HG03064 (cell line): ENCODE data around the gene TLCD3B.

Experiments
- ATAC-seq: cut with Tn5 transposase; IDR thresholded peaks from one replicate; pipeline ENCODE4 v1.9.1; 2021; ENCODE audit warnings: low read depth; ENCODE audit not compliant: unreplicated experiment

The TLCD3B gene

GRCh38 chr16:29991571-29991904 lies 39.5 kb downstream of the TLCD3B start:
- ATAC-seq = no peak

GRCh38 chr16:29990883-29991570 lies 40.0 kb downstream of the TLCD3B start:
- ATAC-seq = no peak

GRCh38 chr16:29990034-29990433 lies 41.0 kb downstream of the TLCD3B start:
- no peak for ATAC-seq

GRCh38 chr16:29989111-29989858 lies 41.8 kb downstream of the TLCD3B start:
- ATAC-seq = no peak

- ATAC-seq = no peak
These were observed 42.6 kb downstream of the TLCD3B start for GRCh38 chr16:29988346-29989075.

DNA sequence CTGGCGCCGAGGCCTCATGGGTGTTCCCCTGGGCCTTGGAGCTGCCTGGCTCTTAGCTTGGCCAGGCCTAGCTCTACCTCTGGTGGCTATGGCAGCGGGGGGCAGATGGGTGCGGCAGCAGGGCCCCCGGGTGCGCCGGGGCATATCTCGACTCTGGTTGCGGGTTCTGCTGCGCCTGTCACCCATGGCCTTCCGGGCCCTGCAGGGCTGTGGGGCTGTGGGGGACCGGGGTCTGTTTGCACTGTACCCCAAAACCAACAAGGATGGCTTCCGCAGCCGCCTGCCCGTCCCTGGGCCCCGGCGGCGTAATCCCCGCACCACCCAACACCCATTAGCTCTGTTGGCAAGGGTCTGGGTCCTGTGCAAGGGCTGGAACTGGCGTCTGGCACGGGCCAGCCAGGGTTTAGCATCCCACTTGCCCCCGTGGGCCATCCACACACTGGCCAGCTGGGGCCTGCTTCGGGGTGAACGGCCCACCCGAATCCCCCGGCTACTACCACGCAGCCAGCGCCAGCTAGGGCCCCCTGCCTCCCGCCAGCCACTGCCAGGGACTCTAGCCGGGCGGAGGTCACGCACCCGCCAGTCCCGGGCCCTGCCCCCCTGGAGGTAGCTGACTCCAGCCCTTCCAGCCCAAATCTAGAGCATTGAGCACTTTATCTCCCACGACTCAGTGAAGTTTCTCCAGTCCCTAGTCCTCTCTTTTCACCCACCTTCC lies 43.5 kb downstream of the TLCD3B start:
- no peak for ATAC-seq

DNA sequence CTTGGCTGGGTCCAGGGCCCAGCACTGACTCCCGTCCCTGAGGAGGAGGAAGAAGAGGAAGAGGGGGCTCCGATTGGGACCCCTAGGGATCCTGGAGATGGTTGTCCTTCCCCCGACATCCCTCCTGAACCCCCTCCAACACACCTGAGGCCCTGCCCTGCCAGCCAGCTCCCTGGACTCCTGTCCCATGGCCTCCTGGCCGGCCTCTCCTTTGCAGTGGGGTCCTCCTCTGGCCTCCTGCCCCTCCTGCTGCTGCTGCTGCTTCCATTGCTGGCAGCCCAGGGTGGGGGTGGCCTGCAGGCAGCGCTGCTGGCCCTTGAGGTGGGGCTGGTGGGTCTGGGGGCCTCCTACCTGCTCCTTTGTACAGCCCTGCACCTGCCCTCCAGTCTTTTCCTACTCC lies 44.1 kb downstream of the TLCD3B start:
- ATAC-seq = no peak

GRCh38 chr16:29986231-29986630 lies 44.8 kb downstream of the TLCD3B start:
- ATAC-seq = no peak

GRCh38 chr16:29985271-29985811 lies 45.7 kb downstream of the TLCD3B start:
- no peak for ATAC-seq

- ATAC-seq = no peak
These were observed 46.3 kb downstream of the TLCD3B start for GRCh38 chr16:29984764-29985147.

DNA sequence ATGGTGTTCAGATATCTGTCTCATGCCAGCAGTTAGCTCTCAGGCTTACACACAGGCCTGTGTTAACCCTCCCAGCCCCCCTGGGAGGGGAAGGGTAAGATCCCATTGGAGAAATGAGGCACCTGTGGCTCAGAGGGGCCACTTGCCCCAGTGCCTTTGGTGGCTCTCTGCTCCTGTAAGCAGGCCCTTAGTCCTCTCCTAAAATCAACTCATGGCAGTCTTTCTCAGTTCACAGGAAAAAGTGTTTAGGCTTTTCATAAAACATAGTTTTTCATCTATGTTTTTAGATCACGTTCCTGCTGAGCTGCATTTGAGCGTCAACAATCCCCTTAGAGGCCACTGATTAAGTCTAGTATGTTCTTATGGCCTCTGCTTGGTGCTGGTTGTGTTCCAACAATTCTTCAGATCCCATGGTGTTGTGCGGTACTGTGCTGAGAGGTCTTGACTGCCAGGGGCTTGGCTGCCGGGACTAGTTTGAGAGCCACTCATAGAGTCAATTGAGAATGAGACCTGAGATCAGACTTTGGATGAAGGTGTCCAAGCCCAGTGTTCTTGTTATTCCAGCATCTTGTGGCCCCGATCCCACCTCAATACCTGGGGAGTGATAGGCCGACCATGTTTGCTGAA lies 46.8 kb downstream of the TLCD3B start:
- ATAC-seq = no peak

GRCh38 chr16:29983420-29984136 lies 47.5 kb downstream of the TLCD3B start:
- ATAC-seq = no peak

DNA sequence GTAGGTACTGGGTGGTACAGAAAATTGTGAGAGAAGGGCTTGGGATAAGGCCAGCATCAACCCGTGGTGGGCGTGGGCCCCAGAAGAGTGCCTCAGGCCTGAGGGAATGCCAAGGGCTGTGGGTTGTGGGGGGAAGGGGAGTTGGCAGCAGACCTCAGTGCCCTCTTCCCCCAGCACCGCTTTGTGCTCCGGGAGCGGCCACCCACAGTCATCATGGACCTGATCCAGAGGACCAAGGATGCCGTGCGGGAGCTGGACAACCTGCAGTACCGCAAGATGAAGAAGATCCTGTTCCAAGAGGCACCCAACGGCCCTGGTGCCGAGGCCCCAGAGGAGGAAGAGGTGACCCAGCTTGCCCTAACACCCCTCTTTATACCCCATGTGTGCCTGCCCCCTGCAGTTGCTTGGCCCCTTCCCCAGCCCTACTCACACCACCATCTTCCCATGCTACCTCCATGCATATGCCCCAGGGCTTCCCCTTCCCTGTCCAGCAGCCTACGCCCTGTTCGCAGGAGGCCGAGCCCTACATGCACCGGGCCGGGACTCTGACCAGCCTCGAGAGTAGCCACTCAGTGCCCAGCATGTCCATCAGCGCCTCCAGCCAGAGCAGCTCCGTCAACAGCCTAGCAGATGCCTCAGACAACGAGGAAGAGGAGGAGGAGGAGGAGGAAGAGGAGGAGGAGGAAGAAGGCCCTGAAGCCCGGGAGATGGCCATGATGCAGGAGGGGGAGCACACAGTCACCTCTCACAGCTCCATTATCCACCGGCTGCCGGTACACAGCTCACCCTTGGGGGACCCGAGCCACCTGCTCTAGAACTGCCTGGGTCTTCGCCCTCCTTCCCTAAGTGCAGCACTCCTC lies 48.3 kb downstream of the TLCD3B start:
- ATAC-seq = no peak

DNA sequence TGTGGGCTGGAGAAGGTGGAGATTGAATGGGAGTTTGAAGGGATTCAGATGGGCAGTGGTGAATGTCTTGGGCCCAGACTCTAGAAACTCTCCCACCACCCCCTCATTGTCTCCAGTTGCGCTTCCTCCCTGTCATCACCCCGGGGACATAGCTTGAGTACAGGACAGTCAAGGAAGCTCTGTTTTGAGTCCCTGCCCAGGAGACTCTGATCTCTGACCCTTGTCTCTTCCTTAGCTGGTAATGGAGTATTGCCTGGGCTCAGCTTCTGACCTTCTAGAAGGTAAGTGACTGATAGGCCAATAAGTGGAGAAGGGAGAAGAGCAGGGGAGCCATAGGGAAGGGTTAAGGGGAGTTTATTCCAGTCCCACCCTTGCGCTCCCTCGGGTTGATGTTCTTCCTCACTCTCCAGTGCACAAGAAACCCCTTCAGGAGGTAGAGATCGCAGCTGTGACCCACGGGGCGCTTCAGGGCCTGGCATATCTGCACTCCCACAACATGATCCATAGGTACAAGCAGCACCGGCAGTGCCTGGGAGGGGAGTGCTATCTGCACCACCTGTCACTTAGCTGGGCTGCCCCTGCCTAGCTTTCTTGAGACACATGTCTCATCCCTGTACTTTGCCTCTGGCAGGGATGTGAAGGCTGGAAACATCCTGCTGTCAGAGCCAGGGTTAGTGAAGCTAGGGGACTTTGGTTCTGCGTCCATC lies 52.4 kb downstream of the TLCD3B start:
- ATAC-seq = no peak

DNA sequence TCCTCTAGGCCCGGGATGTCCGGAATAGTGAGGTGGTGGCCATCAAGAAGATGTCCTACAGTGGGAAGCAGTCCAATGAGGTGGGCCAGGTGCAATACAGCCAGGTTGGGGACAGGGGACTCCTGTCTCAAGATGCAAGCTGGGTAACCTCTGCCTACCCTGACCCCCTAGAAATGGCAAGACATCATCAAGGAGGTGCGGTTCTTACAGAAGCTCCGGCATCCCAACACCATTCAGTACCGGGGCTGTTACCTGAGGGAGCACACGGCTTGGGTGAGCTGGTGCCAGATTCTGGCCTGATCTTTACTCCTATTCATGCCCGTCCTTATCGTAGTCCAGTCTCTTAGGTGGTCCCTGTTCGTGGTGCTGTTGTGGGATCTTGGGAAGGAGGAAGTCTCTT lies 53.0 kb downstream of the TLCD3B start:
- no peak for ATAC-seq

GRCh38 chr16:29977063-29977825 lies 53.8 kb downstream of the TLCD3B start:
- ATAC-seq = no peak

- ATAC-seq = no peak
These were observed 55.1 kb downstream of the TLCD3B start for GRCh38 chr16:29975811-29976511.
